ENCODE results near the gene MRGPRD.

MRGPRD gene

DNA sequence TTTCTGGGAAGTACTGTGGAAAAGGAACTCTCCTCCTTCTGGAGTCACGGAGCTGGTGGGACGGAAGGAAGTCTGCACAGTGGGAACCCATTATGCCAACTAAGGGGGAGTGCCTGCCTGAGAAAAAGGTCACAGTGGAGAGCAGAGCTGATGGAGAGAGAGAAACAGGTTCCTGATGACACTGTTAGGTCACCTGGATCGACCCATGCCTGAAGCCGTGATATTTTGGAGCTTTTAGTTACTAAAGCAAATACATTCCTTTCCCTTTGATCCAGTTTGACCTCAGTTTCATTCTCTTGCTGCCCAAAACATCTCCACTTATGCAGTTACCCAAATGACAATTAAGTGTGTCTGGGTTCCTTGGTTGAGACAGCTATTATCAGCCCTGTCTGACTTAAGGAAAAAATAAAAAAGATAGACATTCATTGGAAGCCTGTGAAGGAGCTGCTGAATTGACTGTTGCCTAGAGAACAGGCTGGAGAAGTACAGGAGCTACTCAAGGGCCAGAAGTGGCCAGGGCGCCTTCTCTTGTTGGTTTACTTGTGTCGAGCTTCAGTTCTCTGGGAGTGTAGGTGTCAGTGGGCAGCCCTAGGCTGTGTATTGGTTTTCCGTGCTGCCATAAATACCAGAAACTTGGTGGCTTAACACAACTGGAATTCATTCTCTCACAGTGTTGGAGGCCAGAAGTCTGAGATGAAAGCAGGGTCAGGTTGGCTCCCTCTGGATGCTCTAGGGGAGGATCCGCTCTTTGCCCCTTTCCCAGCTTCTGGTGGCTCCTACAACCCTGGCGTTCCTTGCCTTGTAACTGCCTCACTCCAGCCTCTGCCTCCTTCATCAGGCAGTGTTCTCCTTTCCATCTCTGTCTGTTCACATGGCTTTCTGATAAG is 13.6 kb downstream of the MRGPRD start:
- DNase-seq = no peak

DNA sequence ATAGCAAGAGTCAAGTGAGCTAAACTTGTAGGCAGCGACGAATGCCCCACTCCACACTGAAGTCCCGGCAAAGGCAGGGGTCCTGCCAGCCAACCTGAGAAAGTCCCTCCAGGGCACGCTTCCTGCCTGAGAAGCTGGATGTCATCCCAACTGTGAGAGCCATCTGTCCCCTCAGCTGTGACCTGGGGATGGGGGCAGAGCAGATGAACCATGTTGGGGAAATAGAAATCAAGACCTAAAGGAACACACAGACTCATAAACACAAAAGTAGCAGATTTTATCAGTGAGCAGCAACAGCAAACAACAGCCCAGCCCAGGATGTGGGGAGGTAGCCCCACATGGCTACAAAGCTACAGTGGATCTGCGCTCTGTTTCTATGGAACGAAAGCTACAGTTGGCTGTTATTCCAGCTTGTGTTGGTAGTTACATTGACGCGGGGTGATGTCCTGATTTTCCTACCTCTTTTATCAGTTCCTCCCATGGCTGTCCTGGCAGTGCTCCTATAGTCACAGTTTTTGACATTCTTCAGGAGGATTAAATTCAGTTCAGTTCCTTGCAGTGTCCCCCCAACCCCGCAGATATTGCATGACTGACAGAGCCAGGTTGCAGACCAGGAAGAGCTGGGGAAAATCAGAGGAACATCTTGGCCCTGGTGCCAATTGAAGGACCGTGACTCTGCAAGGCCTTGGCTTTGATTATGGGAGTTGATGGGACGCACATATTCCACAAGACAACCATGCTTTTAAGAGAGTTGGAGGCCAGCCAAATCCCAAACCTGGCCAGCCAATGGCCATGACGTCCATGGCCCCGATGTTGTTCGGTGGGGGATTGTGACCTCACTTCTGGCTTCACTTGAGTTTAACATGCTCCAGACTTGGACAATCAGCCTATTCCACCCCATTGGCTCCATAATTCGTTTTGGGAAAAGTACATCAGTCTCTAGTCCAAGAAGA is 14.6 kb downstream of the MRGPRD start:
- no peak for DNase-seq

DNA sequence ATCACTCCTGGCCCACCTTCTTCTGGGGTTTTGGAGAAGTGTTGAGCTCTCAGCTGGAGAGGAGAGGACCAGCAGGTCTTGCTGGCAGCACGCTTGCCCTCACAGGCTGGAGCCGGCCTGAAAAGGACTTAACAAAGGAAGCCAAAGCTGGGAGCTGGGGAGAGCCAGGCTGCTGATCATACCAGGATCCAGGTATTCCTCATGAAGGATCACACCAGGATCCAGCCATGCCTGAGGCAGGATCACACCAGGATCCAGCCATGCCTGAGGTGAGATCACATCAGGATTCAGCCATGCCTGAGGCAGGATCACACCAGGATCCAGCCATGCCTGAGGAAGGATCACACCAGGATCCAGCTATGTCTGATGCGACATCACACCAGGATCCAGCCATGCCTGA is 17.0 kb downstream of the MRGPRD start:
- no peak for DNase-seq

- DNase-seq = no peak
Observed at GRCh38 chr11:68962527-68963250, 18.1 kb downstream of the MRGPRD start.

- no peak for DNase-seq
Observed at GRCh38 chr11:68961245-68961644, 19.5 kb downstream of the MRGPRD start.

DNA sequence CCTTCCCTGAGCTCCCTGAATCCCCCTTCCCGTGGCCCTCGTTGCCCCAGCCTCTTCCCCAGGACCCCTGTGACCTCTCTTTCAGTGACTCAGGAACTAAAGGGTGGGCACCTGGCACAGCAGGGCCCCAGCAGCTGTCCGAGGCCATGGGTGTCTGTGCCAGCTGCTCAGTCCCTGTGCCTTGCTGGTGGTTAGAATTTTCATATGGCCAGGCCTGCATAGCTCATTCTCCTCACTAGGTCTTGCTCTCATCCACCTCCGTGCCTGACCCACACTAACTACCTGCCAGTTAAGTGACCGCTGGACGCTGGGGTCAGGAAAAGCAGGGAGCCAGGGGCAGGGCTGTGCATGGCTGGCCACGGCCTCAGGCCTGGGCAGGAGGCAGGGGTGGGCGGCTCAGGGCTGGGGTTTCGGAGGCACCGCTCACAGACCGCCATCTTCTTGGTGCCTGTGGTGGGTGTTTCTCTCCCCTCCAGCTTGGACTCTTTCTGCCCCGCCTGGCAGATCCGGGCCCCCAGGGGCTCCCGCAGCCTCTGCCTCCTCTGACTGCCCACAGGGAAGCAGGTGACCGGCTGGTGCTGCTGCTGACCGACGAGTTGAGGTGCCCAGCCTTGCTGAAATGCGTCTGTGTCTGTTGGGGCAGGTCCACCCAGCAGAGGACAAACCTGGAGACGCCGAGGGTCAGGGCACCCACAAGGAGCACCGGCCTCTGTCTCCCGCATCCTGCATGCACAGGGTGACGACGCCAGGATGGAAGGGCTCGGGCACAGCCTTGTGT is 20.3 kb downstream of the MRGPRD start:
- DNase-seq = no peak

DNA sequence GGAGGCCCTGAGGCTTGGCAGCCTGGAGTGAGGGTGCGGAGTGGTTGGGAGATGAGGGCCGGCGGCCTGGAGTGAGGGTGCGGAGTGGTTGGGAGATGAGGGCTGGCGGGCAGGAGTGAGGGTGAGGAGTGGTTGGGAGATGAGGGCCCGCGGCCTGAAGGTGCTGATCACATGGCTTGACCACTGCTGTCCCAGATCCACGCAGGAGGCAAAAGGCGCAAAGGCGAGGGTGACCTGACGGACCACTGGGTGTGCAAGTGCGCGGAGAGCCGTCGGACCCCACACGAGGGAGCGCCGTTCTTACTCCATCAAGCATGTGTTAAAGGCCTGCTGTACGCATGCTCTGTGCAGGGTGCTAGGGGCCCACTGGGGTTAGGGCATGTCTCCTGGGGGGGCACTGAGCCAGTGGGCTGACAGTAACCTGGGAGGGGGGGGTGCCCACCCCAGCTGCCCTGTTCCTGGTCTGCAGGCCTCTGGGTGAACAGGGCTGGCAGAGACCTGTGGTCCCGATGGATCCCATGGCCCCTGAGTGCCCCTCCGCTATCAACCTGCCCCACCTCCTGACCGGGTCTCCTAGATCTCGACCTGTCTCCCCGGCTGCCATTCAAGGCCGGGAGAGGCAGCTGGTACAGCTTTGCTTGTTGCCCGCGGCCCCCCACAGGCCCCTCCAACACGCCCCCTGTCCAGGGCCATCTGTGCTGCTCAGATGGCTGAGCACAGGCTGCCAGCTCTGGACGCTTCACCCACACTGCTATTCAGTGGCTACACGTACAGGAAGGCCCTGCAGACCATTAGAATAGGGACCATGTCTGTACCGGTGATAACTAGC is 21.1 kb downstream of the MRGPRD start:
- DNase-seq = no peak

- no peak for DNase-seq
Observed at GRCh38 chr11:68958211-68958610, 22.6 kb downstream of the MRGPRD start.

DNA sequence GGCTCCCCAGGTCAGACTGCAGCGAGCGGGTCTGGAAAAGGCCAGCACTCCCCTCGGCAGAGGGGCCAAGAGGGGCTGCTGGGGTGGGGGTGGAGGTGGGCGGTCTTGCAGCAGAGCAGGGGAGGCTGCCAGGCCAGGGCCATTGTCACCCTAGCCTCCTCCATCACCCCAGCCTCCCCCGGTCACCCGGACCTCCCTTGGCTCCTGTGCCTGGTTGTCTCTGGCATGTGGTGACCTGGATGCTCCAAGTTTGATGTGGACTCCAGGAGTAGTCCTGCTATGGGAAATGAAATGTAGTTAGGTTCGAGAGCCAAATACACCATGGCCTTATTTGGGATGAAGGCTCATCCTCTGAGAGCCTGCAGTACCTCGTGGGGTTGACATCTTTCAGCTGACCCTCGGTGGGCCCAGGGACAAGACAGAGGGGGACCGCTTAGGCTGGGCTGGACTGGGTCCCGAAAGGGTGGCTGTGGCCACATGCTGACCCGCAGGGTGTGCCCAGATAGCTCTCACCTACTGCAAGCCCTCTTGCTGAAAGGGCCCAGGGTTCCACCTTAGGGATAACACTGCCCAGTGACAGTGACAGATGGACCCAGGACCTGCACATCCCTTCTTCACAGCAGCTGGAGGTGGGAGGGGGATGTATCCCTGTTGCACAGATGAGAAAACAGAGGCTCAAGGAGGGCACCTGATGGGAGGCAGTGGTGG is 24.1 kb downstream of the MRGPRD start:
- no peak for DNase-seq

DNA sequence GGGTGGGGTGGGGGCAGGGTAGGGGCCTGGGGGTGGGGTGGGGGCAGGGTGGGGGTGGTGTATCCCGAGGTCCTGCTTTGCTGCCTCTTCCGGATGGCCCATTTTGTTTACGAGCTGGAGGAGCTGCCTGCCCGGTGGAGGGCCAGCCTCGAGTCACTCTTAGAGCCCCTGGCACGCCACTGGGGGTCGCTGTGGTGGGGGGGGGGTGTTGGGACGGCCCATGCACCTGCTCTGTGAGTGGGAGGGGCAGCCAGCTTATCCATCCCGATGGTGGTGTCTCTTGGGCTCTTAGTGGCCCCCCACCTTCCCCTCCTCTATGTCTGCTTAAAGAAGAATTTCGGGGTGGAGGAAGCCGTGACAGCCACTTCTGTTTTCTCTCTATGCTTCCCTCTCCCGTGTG is 24.6 kb downstream of the MRGPRD start:
- no peak for DNase-seq

GRCh38 chr11:68955607-68955958 is 25.2 kb downstream of the MRGPRD start:
- no peak for DNase-seq

- no peak for DNase-seq
Observed at GRCh38 chr11:68954836-68955606, 25.8 kb downstream of the MRGPRD start.

GRCh38 chr11:68950762-68951161 is 30.0 kb downstream of the MRGPRD start:
- no peak for DNase-seq

DNA sequence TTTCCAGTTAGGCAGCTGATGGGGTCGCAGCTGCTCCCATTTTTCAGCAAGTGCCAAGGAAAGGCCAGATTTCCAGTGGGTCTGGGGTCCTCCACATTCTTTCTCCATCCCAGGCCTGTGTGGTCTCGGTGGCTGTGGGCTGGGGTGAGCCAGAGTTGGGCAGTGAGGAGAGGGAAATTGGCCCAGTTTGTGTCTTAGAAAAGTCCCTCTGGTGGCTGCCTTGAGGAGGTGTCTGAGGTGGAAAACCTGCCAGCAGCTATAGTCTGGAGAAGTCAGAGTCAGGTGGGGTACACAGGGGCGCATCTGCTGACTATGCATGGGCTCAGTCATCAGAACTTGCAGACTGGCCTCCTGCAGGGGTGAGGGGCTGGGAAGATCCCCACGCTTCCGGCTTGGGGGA is 30.5 kb downstream of the MRGPRD start:
- no peak for DNase-seq

- DNase-seq = no peak
Observed at GRCh38 chr11:68948935-68949334, 31.9 kb downstream of the MRGPRD start.

DNA sequence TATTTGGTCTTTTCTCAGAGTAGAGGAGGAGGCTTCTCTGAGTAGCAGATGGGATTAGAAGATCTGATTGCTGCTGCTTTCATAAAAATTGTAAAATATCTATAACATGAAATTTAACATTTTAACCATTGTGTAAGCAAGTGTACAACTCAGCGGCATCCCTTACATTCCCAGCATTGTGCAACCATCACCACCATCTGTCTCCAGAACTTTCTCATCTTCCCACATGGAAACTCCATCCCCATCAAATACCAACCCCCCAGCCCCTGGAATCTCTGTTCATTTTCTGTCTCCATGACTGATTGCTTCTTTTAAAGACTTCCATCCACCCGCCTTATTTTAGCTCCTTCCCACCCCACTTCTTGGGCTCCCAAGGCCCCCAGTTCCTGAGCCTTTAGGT is 32.3 kb downstream of the MRGPRD start:
- no peak for DNase-seq

- DNase-seq = no peak
Observed at GRCh38 chr11:68947151-68947550, 33.6 kb downstream of the MRGPRD start.

- no peak for DNase-seq
Observed at GRCh38 chr11:68946416-68947090, 34.2 kb downstream of the MRGPRD start.

DNA sequence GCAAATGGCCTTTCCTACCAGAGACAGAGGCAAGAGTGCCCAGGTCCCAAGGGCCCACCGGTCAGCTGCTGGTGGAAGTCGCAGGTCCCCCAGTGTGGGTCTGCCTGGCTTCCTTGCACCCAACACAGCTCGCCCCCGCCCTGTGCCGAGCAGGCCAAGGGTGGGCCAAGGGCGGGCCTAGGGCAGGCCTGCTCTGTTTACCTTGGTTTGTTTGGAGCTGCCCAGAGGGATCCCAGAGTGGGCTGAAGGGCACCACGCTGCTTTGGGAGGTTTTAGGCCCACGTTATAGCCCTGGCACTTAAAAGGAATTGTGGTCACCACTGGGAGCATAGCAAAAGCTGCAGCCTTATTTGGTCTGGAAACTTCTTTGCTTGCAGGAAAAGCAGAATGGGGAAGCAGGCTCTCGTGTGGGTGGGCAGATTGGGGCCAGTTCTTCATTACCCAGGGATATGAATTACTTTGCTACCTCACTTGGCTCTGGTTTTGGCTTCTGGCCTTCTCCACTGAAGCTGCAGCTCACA is 38.0 kb downstream of the MRGPRD start:
- DNase-seq = no peak
